GM12801 (cell line): ENCODE data around the gene ZFP1.

Experiments
- TF ChIP-seq, protein P1 (sequence below): IDR thresholded peaks from one replicate; pipeline ENCODE4 v1.5.1; 2011; ENCODE audit warnings: control low read depth; ENCODE audit not compliant: insufficient read length; ENCODE audit errors: extremely low read depth

The ZFP1 gene

DNA sequence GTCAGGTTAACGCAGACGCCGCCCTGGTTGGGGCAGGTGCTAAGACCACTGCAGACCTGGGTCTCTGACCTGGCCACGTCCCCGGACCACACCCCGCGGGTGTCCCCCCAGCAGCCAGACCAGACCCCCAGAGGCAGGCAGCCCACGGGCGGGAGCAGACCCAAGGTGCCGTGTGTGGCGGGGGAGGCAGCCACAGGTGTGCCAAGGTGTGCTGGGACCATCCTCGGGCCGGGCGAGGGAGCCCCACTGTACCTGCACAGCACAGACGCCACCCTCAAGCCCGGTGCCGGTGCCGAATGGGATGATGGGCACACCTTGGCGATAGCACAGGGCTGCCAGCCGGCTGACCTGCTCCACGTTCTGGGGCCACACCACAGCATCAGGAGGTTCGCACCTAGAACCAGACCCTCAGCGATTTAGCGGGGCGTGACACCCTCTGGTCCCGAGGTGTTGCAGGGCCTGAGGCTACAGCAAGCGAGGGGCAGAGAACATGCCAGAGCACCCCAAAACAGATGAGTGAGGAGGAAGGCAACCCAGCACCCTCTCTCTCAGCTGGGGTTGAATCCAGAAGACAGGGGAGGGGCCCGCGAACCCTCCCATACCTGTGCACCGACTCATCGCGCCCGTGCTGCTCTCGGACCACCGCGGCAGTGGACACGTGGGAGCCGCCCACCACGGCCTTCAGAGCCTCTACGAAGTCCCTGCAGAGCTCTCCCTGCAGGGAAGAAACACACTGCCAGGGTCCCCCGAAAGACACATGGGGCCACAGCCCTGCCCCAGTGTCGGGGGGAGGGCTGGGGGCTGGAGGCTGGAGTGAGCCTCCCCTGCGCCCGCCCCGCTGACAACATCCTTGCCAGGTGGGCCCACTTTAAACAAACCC, 33.1 kb upstream of the ZFP1 start:
- TF ChIP-seq, protein P1, sequence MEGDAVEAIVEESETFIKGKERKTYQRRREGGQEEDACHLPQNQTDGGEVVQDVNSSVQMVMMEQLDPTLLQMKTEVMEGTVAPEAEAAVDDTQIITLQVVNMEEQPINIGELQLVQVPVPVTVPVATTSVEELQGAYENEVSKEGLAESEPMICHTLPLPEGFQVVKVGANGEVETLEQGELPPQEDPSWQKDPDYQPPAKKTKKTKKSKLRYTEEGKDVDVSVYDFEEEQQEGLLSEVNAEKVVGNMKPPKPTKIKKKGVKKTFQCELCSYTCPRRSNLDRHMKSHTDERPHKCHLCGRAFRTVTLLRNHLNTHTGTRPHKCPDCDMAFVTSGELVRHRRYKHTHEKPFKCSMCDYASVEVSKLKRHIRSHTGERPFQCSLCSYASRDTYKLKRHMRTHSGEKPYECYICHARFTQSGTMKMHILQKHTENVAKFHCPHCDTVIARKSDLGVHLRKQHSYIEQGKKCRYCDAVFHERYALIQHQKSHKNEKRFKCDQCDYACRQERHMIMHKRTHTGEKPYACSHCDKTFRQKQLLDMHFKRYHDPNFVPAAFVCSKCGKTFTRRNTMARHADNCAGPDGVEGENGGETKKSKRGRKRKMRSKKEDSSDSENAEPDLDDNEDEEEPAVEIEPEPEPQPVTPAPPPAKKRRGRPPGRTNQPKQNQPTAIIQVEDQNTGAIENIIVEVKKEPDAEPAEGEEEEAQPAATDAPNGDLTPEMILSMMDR: no peak

DNA sequence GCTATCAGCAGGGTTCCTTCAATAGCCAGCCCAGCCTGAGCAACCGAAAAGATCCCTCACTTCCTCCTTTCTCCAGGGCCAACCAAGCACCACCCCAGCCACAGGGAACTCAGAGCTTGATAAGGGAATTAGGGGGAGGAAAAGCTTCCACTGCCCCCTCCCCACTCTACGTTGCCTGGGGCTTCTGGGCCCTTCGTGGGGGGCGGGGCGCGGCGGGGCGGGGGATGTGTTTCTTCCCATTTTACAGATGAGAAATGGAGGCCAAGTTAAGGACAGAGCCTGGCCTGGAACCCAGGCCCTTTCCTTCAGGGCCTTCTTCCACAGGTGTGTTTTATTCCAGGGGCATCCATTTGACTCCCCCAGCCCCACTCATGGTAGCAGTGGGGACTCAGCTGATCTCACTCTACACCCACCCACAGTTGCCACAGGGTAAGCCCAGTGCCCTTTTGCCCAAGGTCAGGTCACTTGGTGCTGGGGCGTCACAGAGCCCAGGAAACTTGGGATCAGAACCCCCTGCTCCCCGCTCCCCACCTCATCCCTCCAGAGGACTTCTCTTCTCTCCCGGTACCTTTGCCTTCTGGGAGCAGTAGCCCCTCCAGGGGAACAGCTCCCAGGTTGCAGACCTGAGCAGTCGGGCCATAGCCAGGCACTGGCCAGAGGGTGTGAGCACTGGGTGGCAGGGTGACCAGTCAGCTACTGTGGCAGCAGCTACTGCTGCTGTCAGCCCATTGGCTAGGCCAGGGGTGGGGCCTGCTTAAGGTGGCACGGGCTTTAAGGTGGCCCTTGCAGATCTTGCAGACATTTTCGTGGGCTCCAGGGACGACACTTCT, 32.0 kb upstream of the ZFP1 start, which contains the start of gene LDHD:
LDHD (minus strand) TSS at position 700 of the 830 bp plus-strand sequence; CDS start at position 640, 60 bp downstream.
- TF ChIP-seq, protein P1: no peak

DNA sequence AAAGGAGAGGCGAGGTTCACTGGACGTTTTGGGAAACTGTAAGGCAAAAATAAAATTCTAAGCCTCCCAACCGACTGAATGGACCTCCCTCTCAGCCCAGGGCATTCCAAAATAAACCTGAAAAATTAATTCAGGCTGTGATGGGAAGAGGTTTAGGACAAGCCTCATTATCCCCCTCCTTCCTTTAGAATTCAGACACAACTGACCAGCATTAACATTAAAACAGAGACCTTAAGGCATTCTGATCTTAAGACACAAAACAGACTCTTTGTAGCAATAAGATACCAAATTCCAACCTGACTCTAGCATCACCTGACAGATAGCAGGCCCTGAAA, 31.4 kb upstream of the ZFP1 start:
- TF ChIP-seq, protein P1: no peak

DNA sequence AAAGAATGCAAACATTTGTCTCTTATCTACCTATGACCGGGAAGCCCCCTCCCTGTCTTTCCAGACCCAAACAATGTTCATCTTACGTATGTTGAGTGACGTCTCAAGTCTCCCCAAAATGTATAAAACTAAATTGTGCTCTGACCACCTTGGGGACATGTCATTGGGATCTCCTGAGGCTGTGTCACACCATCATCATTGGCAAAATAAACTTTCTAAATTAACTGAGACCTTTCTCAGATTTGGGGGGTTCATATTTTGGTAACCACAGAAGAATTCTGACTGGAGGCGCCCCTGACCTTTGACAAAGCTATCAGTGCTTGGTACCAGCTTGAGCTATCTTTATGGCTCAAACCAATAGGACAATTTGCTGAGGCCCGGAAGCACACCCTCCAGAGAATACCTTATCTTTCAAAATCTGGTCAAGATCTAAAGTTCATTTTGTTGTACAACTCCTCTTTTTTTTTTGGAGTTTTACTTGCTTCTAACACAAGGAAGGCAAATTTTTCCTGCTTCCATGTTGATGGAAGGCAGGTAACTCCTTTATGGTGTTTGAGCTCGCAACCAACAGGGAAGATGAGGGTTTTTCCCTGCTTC, 29.3 kb upstream of the ZFP1 start:
- TF ChIP-seq, protein P1: no peak

DNA sequence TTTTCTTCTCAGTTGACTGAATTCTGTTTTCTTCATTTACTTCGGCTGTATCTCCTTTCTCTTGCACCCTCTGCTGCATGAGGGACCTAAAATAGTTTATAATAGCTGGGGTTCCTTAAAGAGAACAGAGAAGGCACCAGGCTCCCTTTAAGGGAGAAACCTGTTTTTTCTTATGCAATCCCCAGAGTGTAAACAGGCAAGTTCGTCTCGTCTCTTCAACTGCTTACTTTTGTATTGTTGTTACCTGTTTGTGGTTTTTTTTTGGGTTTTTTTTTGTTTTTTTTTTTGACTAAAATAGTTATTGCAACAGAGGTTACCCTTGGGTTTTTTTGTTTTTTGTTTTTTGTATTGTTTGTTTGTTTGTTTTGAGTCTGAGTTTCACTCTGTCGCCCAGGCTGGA, 28.1 kb upstream of the ZFP1 start:
- TF ChIP-seq, protein P1: no peak

GRCh38 chr16:75121949-75122568, 26.3 kb upstream of the ZFP1 start:
- TF ChIP-seq, protein P1: no peak

DNA sequence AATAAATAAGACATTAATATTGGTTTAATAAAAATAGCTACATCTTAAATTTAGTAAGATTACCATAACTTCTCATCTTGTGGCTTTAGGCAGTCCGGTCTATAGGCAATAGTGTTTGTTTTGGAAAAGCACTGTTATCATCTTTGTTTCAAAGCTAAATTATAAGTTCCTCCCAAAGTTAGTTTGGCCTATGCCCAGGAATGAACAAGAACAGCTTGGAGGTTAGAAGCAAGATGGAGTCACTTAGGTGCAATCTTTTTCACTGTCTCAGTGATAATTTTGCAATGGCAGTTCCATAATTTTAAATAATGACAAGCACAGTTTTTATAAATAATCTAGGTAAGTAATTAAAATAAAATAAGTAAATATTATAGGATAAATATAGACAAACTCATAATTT, 25.7 kb upstream of the ZFP1 start:
- TF ChIP-seq, protein P1: no peak
